Measurements from ENCODE around the gene ANKHD1.

DNA sequence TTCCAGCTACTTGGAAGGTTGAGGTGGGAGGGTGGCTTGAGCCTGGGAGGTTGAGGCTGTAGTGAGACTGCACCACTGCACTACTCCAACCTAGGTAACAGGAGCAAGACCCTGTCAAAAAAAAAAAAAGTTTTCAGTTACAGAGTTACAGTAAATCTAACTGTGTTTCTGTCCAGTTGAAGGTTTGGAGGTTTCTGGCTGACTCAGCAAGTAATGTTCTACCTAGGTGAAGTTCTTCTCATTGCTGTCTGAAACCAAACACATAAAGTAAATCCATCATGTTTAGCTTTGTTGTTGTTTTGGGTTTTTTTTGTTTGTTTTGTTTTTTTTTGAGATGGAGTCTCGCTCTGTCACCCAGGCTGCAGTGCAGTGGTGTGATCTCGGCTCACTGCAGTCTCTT is 7.9 kb upstream of the ANKHD1 start:
- no peak for TF ChIP-seq EZH2 (IDR thresholded peaks at IDR 0.05)
- no peak for TF ChIP-seq POLR2AphosphoS5 (IDR thresholded peaks at IDR 0.05; ENCODE audit: borderline replicate concordance, low read depth, low read length)
- no peak for TF ChIP-seq FOXP2 (optimal IDR thresholded peaks at IDR 0.05; ENCODE audit: control extremely low read depth, extremely low read length, insufficient read depth)

Data from SK-N-MC (cell line).